Activated CD4-positive, alpha-beta T cell treated with anti-CD3 and anti-CD28 coated beads for 36 hours (primary cell): ENCODE data around the gene SUPT3H. TPM values are rescaled to one million over a fixed set of nuclear protein-coding genes. Genes with fewer than 3 reads are reported as not detected.
A peak's percentile ranks its signal among the peaks of the same experiment; 100 is the strongest.
"Not testable (repeated sequence)": the region's sequence is repeated elsewhere in the genome, so short reads cannot be mapped to it uniquely, and the experiment has no call there.

Experiments used
- ATAC-seq: fragments of 200-7000 bp; cut with Tn5 transposase; one replicate; pipeline ENCODE4 v1.10.0; 2021; ENCODE audit warnings: mild to moderate bottlenecking, moderate library complexity
- CTCF ChIA-PET: fragments of 350-600 bp; sonication (Branson Sonifier 250); formaldehyde crosslinking; loops from one replicate; lab custom pipeline; 2021; ENCODE audit warnings: antibody characterized with exemption; lab: Charles Lee
- POLR2A ChIA-PET: fragments of 350-600 bp; sonication (Branson Sonifier 250); formaldehyde crosslinking; loops from one replicate; lab custom pipeline; 2021; ENCODE audit warnings: antibody characterized with exemption, inconsistent platforms; lab: Charles Lee
- DNase-seq: peaks from one replicate; pipeline ENCODE4 v3.0.0-alpha.2; 2020
- H3K27ac Mint-ChIP-seq: one replicate; pipeline ENCODE4 v1.8.0; 2021; ENCODE audit warnings: mixed read lengths
- H3K27me3 Mint-ChIP-seq: one replicate; pipeline ENCODE4 v1.8.0; 2021; ENCODE audit warnings: mixed read lengths
- H3K36me3 Mint-ChIP-seq: one replicate; pipeline ENCODE4 v1.8.0; 2021; ENCODE audit warnings: low read depth, mixed read lengths
- H3K4me1 Mint-ChIP-seq: one replicate; pipeline ENCODE4 v1.8.0; 2021; ENCODE audit warnings: mixed read lengths
- H3K4me3 Mint-ChIP-seq: one replicate; pipeline ENCODE4 v1.8.0; 2021; ENCODE audit warnings: mild to moderate bottlenecking, moderate library complexity, mixed read lengths
- H3K9me3 Mint-ChIP-seq: one replicate; pipeline ENCODE4 v1.8.0; 2021; ENCODE audit warnings: low read depth, mixed read lengths
- intact Hi-C, 2 experiments: fragments of 100-400 bp; cut with DNase I in 1 of 2; cut with micrococcal nuclease in 1 of 2; formaldehyde crosslinking; loops; one replicate each; pipeline versions ENCODE4 v1.14.2 to v1.15.1; 2022 to 2024; cut with DNase I, micrococcal nuclease
- total RNA-seq, 2 experiments: library from RNA; stranded (reverse); gene quantifications; one replicate each; pipeline ENCODE4 v1.2.3, GENCODE V29; 2021

Gene SUPT3H
- total RNA-seq, 2 experiments from 2014 or later: 15.5 TPM

DNA sequence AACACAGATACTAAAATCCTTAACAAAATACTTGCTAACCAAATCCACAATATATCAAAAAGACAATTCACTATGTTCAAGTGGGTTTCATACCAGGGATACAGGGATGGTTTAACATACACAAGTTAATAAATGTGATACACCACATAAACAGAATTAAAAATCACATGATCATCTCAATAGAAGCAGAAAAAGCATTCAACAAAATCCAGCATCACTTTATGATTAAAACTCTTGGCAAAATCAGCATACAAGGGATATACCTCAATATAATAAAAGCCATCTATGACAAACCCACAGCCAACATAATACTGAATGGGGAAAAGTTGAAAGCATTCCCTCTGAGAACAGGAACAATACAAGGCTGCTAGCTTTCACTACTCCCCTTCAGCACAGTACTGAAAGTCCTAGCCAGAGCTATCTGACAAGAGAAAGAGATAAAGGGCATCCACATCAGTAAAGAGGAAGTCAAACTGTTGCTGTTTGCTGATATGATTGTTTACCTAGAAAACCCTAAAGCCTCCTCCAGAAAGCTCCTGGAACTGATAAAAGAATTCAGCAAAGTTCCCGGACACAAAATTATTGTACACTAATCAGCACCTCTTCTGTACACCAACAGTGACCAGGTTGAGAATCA, 83.6 kb downstream of the SUPT3H start:
- CTCF ChIA-PET, H3K27me3 Mint-ChIP-seq, POLR2A ChIA-PET, DNase-seq, H3K4me3 Mint-ChIP-seq, H3K9me3 Mint-ChIP-seq, ATAC-seq, intact Hi-C loops: not testable (repeated sequence)
- Mint-ChIP-seq H3K27ac (peak overlapping the region; percentile 26), H3K36me3 (peaks cover 14% of the 10 kb centered on the region), H3K4me1 (peaks cover 33% of the 10 kb centered on the region)

DNA sequence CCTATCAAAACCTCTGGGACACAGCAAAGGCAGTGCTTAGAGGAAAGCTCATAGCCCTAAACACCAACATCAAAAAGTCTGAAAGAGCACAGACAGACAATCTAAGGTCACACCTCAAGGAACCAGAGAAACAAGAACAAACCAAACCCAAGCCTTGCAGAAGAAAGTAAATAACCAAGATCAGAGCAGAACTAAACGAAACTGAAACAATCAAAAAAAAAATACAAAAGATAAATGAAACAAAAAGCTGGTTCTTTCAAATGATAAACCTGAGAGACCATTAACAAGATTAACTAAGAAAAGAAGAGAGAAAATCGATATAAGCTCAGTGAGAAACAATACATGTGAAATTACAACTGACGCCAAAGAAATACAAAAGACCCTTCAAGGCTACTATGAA, 84.4 kb downstream of the SUPT3H start:
- Mint-ChIP-seq H3K36me3 (peaks cover 14% of the 10 kb centered on the region), H3K27me3 (no peaks in the 10 kb centered on the region), H3K4me1 (peaks cover 33% of the 10 kb centered on the region), H3K27ac (peak overlapping the region; percentile 82), H3K9me3 (peaks cover 8% of the 10 kb centered on the region), H3K4me3 (peak overlapping the region; percentile 35)
- POLR2A ChIA-PET: no interaction called here
- CTCF ChIA-PET: interaction anchor here (0.9 kb wide), 1 partner anchor 18 kb away, joined by 3 read pairs; no protein-coding TSS in a partner anchor
- no peak for DNase-seq
- intact Hi-C loops: no loop called here
- no peak for ATAC-seq

DNA sequence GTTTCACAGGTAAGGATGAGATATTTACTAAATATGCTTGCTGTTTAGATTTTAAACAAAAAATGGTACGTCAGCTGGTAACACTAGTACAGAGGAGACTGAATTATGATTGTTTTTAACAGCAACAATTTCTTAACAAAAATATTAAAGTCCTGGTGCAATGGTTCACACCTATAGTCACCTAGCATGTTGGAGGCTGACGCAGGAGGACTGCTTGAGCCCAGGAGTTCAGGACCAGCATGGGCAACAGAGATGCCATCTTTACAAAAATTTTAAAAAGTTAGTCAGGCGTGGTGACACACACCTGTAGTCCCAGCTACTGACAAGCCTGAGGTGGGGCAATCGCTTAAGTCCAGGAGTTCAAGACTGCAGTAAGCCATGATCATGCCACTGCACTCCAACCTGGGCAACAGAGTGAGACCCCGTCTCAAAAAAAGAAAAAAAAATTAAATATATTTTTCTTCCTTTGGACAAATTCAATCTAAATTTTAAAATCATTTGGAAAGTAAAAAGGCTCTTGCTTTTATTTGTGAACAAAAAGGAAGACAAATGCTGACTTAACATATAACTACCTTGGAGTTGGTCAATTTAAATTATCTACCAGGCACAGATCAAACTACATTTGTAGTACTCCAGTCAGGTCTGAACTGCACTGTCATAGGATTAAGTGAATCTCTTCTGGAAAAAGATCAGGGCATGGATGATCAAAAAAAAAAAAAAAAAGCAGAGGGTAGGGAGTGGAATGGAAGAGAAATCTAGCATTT, 87.8 kb downstream of the SUPT3H start:
- ChIA-PET POLR2A (no interaction called here), CTCF (no interaction called here)

DNA sequence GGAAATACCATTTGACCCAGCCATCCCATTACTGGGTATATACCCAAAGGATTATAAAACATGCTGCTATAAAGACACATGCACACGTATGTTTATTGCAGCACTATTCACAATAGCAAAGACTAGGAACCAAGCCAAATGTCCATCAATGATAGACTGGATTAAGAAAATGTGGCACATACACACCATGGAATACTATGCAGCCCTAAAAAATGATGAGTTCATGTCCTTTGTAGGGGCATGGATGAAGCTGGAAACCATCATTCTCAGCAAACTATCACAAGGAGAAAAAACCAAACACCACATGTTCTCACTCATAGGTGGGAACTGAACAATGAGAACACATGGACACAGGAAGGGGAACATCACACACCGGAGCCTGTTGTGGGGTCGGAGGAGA, 91.0 kb downstream of the SUPT3H start:
- DNase-seq, intact Hi-C loops, CTCF ChIA-PET: not testable (repeated sequence)

More for the DNA sequence above, 87.8 kb downstream of the SUPT3H start:
- Mint-ChIP-seq H3K27me3 (no peaks in the 10 kb centered on the region), H3K4me1 (peaks cover 31% of the 10 kb centered on the region), H3K4me3 (no peak overlapping the region), H3K27ac (no peak overlapping the region), H3K36me3 (peaks cover 21% of the 10 kb centered on the region), H3K9me3 (peaks cover 11% of the 10 kb centered on the region)
- intact Hi-C loops: no loop called here
- no peak for ATAC-seq
- no peak for DNase-seq

DNA sequence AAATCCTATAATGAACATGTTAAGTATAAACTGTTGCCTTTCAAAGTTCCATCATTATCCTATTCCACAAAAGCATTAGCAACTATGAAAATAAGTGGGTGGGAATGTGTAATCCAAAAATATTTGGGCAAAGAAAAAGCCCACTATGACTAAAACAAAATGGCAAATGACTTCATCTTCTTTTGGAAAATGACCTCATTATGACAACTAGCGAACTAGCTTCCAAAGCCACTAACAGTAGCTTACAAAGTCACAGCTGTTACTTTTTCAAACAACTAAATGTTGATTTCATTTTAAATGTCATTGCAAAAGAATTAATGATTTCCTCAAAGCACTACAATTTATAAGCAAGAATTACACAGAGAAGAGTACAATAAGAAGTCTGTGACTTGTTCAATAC, 99.4 kb downstream of the SUPT3H start:
- ATAC-seq (no peak), DNase-seq (no peak)
- Mint-ChIP-seq H3K36me3 (peaks cover 24% of the 10 kb centered on the region), H3K4me3 (no peak overlapping the region), H3K27ac (no peak overlapping the region), H3K4me1 (no peaks in the 10 kb centered on the region), H3K27me3 (no peaks in the 10 kb centered on the region), H3K9me3 (peaks cover 8% of the 10 kb centered on the region)
- POLR2A ChIA-PET: no interaction called here
- CTCF ChIA-PET: no interaction called here
- intact Hi-C loops: no loop called here

More for the DNA sequence above, 91.0 kb downstream of the SUPT3H start:
- Mint-ChIP-seq H3K36me3 (peaks cover 22% of the 10 kb centered on the region), H3K9me3 (peaks cover 13% of the 10 kb centered on the region)
- POLR2A ChIA-PET, ATAC-seq, H3K27ac Mint-ChIP-seq, H3K4me3 Mint-ChIP-seq, H3K4me1 Mint-ChIP-seq, H3K27me3 Mint-ChIP-seq: not testable (repeated sequence)

DNA sequence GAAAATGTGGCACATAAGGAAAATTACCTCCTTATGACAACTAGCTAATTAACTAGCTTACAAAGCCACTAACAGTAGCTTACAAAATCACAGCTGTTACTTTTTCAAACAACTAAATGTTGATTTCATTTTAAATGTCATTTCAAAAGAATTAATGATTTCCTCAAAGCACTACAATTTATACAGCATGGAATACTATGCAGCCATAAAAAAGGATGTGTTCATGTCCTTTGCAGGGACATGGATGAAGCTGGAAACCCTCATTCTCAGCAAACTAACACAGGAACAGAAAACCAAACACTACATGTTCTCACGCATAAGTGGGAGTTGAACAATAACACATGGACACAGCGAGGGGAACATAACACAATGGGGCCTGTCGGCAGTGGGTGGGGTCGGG, 100.0 kb downstream of the SUPT3H start:
- DNase-seq, H3K4me3 Mint-ChIP-seq, H3K27ac Mint-ChIP-seq, intact Hi-C loops, ATAC-seq, POLR2A ChIA-PET, H3K9me3 Mint-ChIP-seq, H3K4me1 Mint-ChIP-seq, H3K27me3 Mint-ChIP-seq: not testable (repeated sequence)
- CTCF ChIA-PET: interaction anchor here (0.9 kb wide), 1 partner anchor 15 kb away, joined by 3 read pairs; no protein-coding TSS in a partner anchor
- peaks cover 26% of the 10 kb centered on the region for H3K36me3 Mint-ChIP-seq

DNA sequence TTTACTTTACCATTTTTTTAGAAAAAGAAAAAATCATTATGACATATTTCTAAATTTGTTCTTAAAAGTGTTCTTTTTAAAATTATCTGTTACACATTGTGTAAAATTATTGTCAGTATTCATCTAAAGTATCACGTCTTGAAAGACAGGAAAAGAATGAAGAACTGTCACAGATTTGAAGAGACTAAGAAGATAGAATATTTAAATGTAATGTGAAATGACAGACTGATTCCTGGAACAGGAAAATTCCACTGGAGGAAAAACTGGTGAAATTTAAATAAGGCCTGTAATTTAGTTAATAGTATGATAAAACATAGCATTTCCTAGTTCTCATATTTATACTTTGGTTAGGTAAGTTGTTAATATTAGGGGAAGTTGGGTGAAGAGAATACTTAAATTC, 102.4 kb downstream of the SUPT3H start:
- POLR2A ChIA-PET: no interaction called here
- peaks cover 12% of the 10 kb centered on the region for H3K9me3 Mint-ChIP-seq
- ATAC-seq (no peak), DNase-seq (no peak)
- H3K4me3 Mint-ChIP-seq: no peak overlapping the region
- H3K27me3 Mint-ChIP-seq: no peaks in the 10 kb centered on the region
- CTCF ChIA-PET: interaction anchor here (1.0 kb wide), 1 partner anchor 18 kb away, joined by 3 read pairs; no protein-coding TSS in a partner anchor
- peaks cover 22% of the 10 kb centered on the region for H3K36me3 Mint-ChIP-seq
- intact Hi-C loops: no loop called here
- H3K4me1 Mint-ChIP-seq: peaks cover 2% of the 10 kb centered on the region
- H3K27ac Mint-ChIP-seq: no peak overlapping the region

DNA sequence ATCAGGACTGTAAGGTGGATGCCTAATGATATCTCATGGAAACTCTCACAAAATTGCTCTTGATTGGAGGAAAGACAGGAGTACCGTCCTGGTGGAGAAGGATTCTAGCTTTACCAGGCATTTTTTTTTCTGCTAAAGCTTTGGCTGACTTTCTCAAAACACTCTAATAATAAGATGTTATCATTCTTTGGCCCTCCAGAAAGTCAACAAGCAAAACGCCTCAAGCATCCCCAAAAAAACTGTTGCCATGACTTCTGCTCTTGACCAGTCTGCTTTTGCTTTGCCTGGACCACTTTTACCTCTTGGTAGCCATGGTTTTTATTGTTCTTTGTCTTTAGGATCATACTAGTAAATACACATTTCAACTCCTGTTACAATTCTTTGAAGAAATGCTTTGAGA, 105.1 kb downstream of the SUPT3H start:
- intact Hi-C loops: no loop called here
- CTCF ChIA-PET: no interaction called here
- H3K4me3 Mint-ChIP-seq: no peak overlapping the region

DNA sequence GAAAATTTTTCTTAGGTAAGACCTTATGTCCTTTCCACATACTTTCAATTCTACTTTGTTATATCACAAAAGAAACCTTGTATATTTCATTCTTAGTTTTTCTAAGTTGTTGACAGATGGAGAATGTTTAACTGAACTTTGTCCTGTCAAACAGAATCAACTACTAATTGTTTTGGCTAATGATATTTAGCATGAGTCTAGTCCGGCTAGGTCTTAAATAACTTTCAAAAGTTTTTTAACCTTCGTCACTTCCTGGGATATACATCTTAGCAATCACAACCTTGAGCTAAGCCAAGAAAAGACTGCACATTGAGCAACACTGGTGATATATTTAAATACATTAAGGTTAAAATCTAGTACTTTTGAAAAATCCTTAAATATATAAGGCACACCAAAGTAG, 112.5 kb downstream of the SUPT3H start:
- ATAC-seq: no peak
- ChIA-PET POLR2A (no interaction called here), CTCF (no interaction called here)
- intact Hi-C loops: no loop called here
- H3K27me3 Mint-ChIP-seq: no peaks in the 10 kb centered on the region
- no peak for DNase-seq
- peaks cover 3% of the 10 kb centered on the region for H3K9me3 Mint-ChIP-seq
- H3K27ac Mint-ChIP-seq: no peak overlapping the region
- no peak overlapping the region for H3K4me3 Mint-ChIP-seq
- no peaks in the 10 kb centered on the region for H3K4me1 Mint-ChIP-seq
- peaks cover 5% of the 10 kb centered on the region for H3K36me3 Mint-ChIP-seq

More for the DNA sequence above, 105.1 kb downstream of the SUPT3H start:
- no peak for ATAC-seq
- H3K27ac Mint-ChIP-seq: no peak overlapping the region
- no peaks in the 10 kb centered on the region for H3K27me3 Mint-ChIP-seq
- peaks cover 14% of the 10 kb centered on the region for H3K9me3 Mint-ChIP-seq
- H3K4me1 Mint-ChIP-seq: peaks cover 2% of the 10 kb centered on the region
- POLR2A ChIA-PET: no interaction called here
- H3K36me3 Mint-ChIP-seq: peaks cover 15% of the 10 kb centered on the region
- DNase-seq: no peak

DNA sequence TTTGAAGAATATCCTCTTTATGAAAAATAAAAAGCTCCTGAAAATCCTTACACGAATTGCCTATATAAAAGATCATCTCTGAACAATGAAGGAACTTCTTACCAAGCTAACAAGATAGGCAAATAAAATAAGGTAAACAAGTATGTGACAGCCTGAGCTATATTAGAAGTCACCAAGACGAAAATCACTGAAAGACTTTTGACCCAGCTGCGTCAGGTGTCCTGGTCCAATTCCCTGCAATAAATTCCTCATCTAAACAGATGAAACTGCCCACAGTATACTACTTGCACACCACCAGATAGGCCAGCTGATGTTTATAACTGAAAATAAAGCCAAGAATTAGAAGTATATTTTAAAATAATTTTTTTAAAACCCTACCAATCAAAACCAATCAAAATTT, 117.0 kb downstream of the SUPT3H start:
- H3K4me3 Mint-ChIP-seq: no peak overlapping the region
- H3K27me3 Mint-ChIP-seq: no peaks in the 10 kb centered on the region
- peaks cover 3% of the 10 kb centered on the region for H3K9me3 Mint-ChIP-seq
- peaks cover 9% of the 10 kb centered on the region for H3K36me3 Mint-ChIP-seq
- intact Hi-C loops: no loop called here
- DNase-seq: no peak
- ChIA-PET CTCF (interaction anchor here (0.9 kb wide), 1 partner anchor 10 kb away, joined by 3 read pairs; no protein-coding TSS in a partner anchor), POLR2A (no interaction called here)
- no peak overlapping the region for H3K27ac Mint-ChIP-seq
- ATAC-seq: no peak
- H3K4me1 Mint-ChIP-seq: no peaks in the 10 kb centered on the region

DNA sequence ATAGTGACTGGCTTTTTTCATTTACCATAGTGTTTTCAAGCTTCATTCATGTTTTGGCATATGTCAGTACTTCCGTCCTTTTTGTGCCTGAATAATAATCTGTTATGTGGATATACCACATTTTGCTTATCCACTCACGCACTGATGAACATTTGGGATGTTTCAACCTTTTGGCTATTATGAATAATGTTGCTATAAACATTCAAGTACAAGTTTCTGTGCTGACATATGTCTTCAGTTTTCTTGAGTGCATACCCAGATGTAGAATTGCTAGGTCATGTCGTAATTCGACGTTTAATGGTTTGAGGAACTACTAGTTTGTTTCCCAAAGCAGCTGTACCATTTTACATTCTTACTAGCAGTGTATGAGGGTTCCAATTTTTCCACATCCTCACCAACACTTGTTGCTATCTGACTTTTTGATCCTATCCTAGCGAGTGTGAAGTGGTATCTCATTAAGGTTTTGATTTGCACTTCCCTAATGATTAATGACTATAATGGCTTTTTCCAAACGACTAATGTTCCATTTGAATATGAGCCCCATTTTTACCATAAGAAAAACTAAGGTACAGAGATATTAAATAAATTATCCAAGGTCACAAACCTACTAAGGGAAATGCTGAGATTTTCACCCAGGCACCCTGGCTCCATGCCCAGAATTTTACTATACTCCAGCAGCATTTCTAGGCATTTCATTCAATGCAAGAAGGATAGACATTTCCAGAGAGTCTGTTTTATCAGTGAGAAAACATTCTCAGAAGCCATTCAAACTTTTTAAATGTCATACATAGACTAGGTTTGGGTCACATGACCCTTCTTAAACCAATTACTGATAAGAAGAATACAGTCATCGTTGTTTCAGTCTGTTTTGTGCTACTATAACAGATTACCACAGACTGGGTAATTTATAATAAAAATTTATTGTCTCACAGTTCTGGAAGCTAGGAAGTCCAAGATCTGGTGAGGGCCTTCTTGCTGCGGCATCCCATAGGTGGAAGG, 120.7 kb downstream of the SUPT3H start:
- ATAC-seq (no peak), DNase-seq (no peak)
- no peaks in the 10 kb centered on the region for H3K4me1 Mint-ChIP-seq
- H3K4me3 Mint-ChIP-seq: no peak overlapping the region
- no peaks in the 10 kb centered on the region for H3K9me3 Mint-ChIP-seq
- peaks cover 9% of the 10 kb centered on the region for H3K36me3 Mint-ChIP-seq
- intact Hi-C loops: no loop called here
- CTCF ChIA-PET: no interaction called here
- H3K27ac Mint-ChIP-seq: no peak overlapping the region
- H3K27me3 Mint-ChIP-seq: no peaks in the 10 kb centered on the region
- POLR2A ChIA-PET: no interaction called here
